DMS114 treated with DMSO at 0.1 percent for 48 hours (cell line): ENCODE data around the gene SPDEF.

ENCODE experiments used
- DNase-seq: peaks from one replicate; lab custom pipeline; 2025; ENCODE audit not compliant: unreplicated experiment; lab: John Stamatoyannopoulos, UW

SPDEF gene

DNA sequence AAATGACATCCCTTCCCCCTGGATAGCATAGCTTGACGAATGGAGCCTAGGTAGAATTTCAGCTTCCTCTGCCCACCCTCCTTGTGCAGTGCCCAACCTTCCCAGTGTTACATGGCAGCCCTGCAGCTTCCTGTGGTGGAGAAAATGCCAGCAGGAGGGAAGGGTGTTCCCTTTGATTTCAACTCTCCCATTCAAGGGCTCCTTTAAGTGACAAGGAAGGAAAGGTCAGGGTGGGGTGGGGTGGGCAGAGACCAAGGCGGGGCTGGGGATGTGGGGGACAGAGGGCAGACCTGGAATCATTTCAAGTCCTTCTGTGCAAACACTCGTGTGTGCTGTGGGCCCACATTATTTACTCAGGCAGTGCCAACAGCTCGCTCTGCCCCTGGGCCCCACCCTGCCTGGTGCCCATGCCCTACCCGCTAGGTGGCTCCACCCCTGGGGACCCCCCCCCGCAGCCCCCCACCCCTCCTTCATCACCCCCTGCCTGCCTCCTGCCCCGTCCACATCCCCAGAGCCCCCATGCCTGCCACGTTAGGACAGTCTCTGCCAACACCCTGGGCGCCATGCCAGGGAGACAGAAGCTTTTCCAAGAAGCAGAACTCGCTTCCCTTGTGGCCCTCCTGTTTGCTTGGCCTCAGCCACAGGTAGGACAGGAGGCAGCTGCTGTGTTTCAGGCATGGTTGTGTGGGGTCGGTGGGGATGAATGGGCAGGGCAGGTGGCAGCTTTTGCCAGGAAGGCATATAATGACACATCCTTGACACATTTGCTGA lies 9.4 kb downstream of the SPDEF start:
- no peak for DNase-seq

GRCh38 chr6:34544776-34545471 lies 11.2 kb downstream of the SPDEF start:
- no peak for DNase-seq

DNA sequence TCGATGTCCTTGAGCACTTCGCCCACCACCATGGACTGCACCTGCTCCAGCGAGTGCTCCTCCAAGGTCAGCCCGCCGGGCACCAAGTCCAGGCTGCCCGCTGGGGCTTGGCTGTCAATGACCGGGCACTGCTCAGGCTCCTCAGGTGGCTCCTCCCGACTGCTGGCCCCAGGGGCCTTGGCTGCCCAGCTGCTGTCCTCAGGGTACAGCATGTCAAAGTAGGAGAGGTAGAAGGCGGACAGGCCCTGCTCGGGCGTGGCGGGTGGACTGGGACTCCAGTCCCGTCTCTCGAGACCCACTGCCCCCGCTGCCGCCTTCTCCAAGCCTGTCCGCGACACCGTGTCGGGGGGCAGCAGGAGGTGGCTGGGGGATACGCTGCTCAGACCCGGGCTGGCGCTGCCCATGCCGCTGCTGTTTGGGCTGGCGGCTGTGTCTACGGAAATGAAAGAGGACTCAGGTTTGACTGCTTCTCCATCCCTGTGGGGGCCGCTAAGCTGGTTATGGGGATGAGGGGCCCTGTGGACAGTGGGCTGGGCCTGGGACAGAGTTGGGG lies 12.0 kb downstream of the SPDEF start:
- DNase-seq, result no peak

GRCh38 chr6:34543421-34543820 lies 12.7 kb downstream of the SPDEF start:
- no peak for DNase-seq

GRCh38 chr6:34540841-34541240 lies 15.3 kb downstream of the SPDEF start:
- DNase-seq, result no peak

DNA sequence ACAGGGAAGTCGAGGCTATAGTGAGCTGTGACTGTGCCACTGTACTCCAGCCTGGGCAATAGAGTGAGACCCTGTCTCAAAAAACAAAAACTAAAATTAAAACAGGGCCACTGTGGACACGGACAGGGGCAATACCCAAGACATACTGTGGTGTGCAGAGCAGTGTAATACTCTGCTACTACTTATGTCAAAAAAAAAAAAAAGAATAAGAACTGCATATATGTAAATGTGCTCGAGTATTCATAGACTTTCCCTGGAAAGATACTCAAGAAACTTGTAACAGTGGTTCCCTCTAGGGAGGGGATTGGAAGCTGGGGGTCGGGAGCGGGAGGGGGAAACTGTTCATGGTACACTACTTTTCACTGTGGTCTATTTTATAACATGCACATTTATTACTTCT lies 15.9 kb downstream of the SPDEF start:
- no peak for DNase-seq

DNA sequence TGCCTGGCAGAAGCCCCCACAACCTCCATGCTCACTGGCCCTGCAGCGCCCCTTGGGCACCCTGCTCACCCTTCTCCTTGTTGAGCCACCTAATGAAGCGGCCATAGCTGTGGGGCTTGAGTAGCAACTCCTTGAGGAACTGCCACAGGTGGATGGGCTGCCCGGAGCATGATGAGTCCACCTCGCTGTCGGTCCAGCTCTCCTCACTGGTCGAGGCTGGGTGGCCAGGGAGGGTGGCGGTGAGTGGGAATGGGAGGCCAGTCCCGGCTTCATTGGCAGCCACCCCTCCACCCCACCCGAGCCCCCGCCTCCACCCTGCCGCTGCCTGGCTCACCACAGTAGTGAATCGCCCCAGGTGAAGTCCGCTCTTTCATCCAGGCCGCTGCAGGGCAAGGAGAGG lies 16.9 kb downstream of the SPDEF start:
- DNase-seq, result no peak

DNA sequence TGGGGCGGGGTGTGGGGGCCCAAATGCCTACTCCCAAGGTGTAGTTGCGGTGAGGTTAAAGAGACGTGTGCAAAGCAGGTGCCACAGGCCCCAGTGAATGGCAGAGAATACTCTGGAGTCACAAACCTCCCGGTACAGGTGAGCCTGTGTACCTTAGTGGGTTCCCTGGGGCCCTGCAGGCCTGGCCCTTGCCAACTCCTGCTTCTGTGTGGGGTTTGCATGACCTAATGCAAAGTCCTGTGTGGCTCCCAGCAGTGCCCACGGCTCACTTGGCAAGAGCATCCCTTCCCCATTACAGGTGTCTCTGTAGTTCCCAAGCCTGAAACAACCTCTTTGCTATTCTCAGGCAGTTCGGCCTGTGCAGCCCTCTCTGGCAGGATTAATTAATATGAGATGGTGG lies 17.5 kb downstream of the SPDEF start:
- no peak for DNase-seq

GRCh38 chr6:34537922-34538550 lies 18.1 kb downstream of the SPDEF start:
- DNase-seq, result no peak

GRCh38 chr6:34536959-34537848 lies 18.9 kb downstream of the SPDEF start:
- no peak for DNase-seq

- no peak for DNase-seq
Observed at GRCh38 chr6:34536251-34536958, 19.7 kb downstream of the SPDEF start.

GRCh38 chr6:34535646-34536045 lies 20.5 kb downstream of the SPDEF start:
- no peak for DNase-seq

DNA sequence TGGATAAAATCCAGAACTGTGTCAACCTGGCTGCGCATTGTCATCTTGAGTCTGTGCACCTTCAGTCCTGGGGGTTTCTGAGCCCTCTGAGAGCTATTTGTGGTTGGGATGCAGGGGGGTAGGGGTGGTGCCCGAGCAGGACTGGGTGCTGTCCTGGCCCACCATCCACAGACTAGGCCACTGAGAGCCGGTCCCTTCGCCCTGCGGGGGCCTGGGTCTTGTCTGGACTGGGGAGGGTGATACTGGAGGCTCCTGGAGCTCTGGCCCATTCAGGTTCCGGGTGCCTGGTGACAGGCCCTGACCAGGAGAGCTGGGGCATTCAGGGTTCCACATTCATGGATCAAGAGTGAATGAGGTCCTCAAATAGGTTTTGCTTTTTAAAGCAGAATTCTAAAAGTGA lies 20.9 kb downstream of the SPDEF start:
- no peak for DNase-seq

- DNase-seq, result no peak
Observed at GRCh38 chr6:34534656-34535055, 21.5 kb downstream of the SPDEF start.

GRCh38 chr6:34534146-34534545 lies 22.0 kb downstream of the SPDEF start:
- no peak for DNase-seq

- DNase-seq, result no peak
Observed at GRCh38 chr6:34532230-34532629, 23.9 kb downstream of the SPDEF start.

GRCh38 chr6:34531580-34532201 lies 24.4 kb downstream of the SPDEF start:
- DNase-seq, result no peak

DNA sequence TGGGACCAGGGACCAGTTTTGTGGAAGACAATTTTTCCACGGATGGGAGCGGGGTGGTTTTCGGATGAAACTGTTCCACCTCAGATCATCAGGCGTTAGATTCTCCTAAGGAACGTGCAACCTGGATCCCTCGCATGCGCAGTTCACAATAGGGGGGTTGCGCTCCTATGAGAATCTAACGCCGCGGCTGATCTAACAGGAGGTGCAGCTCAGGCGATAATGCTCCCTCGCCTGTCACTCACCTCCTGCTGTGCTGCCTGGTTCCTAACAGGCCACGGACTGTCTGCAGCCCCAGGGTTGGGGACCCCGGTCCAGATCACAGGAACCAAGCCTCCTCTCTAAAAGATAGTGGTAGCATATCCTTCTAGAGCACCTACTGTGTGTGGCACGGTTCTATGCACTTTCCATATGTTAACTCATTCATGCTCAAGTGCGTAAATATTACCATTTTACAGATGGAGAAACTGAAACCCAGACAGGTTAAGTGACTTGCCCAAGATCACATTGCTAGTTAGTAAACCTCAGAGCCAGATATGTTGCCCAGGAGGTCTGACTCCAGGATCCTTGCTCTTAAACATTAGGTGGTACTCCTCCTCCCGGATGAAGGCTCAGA lies 25.3 kb downstream of the SPDEF start:
- DNase-seq, result no peak

GRCh38 chr6:34529665-34530327 lies 26.3 kb downstream of the SPDEF start:
- no peak for DNase-seq
